OCI-LY1 (cell line): ENCODE measurements around the gene IFNGR1.

ENCODE experiments used
- H2AFZ ChIP-seq: fragments of 200-600 bp; sonication (generic), shearing (Covaris generic); 2 replicates; pipeline ENCODE4 v1.6.0; 2014; ENCODE audit warnings: antibody characterized with exemption, mild to moderate bottlenecking, low read length
- H3F3A ChIP-seq: fragments of 200-600 bp; sonication (generic), shearing (Covaris generic); 2 replicates; pipeline ENCODE4 v1.6.0; 2014; ENCODE audit warnings: mild to moderate bottlenecking, antibody characterized with exemption, low read length, moderate library complexity; ENCODE audit not compliant: insufficient read depth
- H3K27ac ChIP-seq: fragments of 200-600 bp; sonication (generic); 2 replicates; pipeline ENCODE4 v1.5.1; 2014; ENCODE audit warnings: low read length, mixed run types, mild to moderate bottlenecking, low read depth; ENCODE audit not compliant: poor library complexity, severe bottlenecking
- H3K27me3 ChIP-seq: fragments of 200-600 bp; sonication (generic); 2 replicates; pipeline ENCODE4 v1.6.0; 2014; ENCODE audit warnings: antibody characterized with exemption, mild to moderate bottlenecking, low read length, moderate library complexity; ENCODE audit not compliant: insufficient read depth
- H3K36me3 ChIP-seq: fragments of 200-600 bp; sonication (generic); 2 replicates; pipeline ENCODE4 v1.6.1; 2014; ENCODE audit warnings: mild to moderate bottlenecking, antibody characterized with exemption, low read length, moderate library complexity, mixed read lengths; ENCODE audit not compliant: insufficient read depth
- H3K4me1 ChIP-seq: fragments of 200-600 bp; sonication (generic); 2 replicates; pipeline ENCODE4 v1.5.1; 2014; ENCODE audit warnings: mild to moderate bottlenecking, low read length, moderate library complexity; ENCODE audit not compliant: insufficient read depth, severe bottlenecking
- H3K4me2 ChIP-seq: fragments of 200-600 bp; sonication (generic), shearing (Covaris generic); 2 replicates; pipeline ENCODE4 v1.6.1; 2014; ENCODE audit warnings: low read length
- H3K4me3 ChIP-seq: fragments of 200-600 bp; sonication (generic); 2 replicates; pipeline ENCODE4 v1.5.1; 2014; ENCODE audit warnings: low read length, low read depth, mild to moderate bottlenecking, mixed read lengths; ENCODE audit not compliant: poor library complexity, severe bottlenecking
- H3K79me2 ChIP-seq: fragments of 200-600 bp; shearing (Covaris generic); 2 replicates; pipeline ENCODE4 v1.6.1; 2016; ENCODE audit warnings: mixed run types, low read length, mixed read lengths; ENCODE audit not compliant: insufficient read depth
- H3K9ac ChIP-seq: fragments of 200-600 bp; sonication (generic), shearing (Covaris generic); 2 replicates; pipeline ENCODE4 v1.6.1; 2014; ENCODE audit warnings: mild to moderate bottlenecking, low read length, mixed read lengths
- H3K9me2 ChIP-seq: fragments of 200-600 bp; sonication (generic), shearing (Covaris generic); 2 replicates; pipeline ENCODE4 v1.6.1; 2014; ENCODE audit warnings: low read depth, mild to moderate bottlenecking, low read length, mixed read lengths
- H3K9me3 ChIP-seq: fragments of 200-600 bp; shearing (Covaris generic); 2 replicates; pipeline ENCODE4 v1.6.1; 2014; ENCODE audit warnings: low read length, mixed read lengths
- H4K20me1 ChIP-seq: fragments of 200-600 bp; sonication (generic), shearing (Covaris generic); 2 replicates; pipeline ENCODE4 v1.6.0; 2016; ENCODE audit warnings: mild to moderate bottlenecking, low read length; ENCODE audit not compliant: insufficient read depth
- EZH2 ChIP-seq: fragments of 200-600 bp; sonication (generic), shearing (Covaris generic); IDR thresholded peaks from 2 replicates; pipeline ENCODE4 v1.8.0; 2017; ENCODE audit warnings: borderline replicate concordance, mixed run types, mild to moderate bottlenecking, antibody characterized with exemption, low read length, moderate library complexity, mixed read lengths
- TF ChIP-seq, protein P1 (sequence below): fragments of 200-600 bp; sonication (generic), shearing (Covaris generic); IDR thresholded peaks from 2 replicates; pipeline ENCODE4 v1.5.1; 2017; ENCODE audit warnings: mild to moderate bottlenecking, antibody characterized with exemption, low read length, moderate library complexity, mixed read lengths

IFNGR1 gene

DNA sequence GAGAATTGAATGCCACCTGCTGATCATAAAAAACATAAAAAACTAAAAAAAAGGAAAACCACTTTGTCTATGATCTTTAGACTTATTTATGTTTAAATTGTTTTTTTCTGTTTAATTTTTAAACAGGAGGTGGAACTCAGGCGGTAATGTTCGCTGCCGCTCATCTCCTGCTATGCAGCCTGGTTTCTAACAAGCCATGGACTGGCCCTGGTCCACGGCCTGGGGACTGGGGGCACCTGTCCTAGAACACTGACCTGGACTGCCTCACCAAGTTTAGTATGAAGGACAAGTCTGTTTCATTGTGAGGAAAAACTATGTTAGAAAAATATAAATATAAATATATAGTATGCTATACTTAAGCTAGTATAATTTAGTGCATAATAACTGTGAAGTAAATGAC is 27.0 kb upstream of the IFNGR1 start:
- H3K4me3 ChIP-seq, result no peak overlapping the region
- TF ChIP-seq EZH2, result no peak
- TF ChIP-seq, protein P1, sequence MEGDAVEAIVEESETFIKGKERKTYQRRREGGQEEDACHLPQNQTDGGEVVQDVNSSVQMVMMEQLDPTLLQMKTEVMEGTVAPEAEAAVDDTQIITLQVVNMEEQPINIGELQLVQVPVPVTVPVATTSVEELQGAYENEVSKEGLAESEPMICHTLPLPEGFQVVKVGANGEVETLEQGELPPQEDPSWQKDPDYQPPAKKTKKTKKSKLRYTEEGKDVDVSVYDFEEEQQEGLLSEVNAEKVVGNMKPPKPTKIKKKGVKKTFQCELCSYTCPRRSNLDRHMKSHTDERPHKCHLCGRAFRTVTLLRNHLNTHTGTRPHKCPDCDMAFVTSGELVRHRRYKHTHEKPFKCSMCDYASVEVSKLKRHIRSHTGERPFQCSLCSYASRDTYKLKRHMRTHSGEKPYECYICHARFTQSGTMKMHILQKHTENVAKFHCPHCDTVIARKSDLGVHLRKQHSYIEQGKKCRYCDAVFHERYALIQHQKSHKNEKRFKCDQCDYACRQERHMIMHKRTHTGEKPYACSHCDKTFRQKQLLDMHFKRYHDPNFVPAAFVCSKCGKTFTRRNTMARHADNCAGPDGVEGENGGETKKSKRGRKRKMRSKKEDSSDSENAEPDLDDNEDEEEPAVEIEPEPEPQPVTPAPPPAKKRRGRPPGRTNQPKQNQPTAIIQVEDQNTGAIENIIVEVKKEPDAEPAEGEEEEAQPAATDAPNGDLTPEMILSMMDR, result no peak

DNA sequence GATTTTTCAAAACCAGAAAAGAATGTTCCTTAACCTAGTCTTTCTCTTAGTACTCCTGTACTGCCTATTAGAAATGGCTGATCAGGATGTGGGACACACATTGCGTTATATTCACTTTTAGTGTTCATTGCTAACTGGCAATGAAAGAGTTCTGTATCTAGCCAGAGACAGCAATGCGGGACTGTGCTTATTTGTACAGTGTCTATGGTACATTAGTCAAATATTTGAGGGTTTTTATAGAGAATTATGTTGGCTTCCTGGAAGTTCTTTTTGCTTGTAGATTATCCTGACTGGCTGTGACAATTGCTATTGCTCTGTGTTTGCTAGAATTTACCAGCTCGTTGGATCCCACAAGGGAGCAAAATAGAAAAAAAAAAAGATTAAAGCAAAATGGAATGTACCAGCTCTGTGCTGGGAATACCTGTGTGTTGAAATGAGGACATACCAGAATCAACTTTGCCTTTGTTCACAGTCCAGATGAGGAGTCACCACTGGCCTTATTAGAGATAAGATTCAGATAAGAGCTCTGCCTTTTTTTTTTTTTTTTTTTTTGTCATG is 22.4 kb upstream of the IFNGR1 start:
- Histone ChIP-seq H3K9ac (no peak overlapping the region), H3K4me1 (no peaks in the 10 kb centered on the region)

More for the DNA sequence above, 27.0 kb upstream of the IFNGR1 start:
- Histone ChIP-seq H3K27ac (no peak overlapping the region), H3K9me2 (no peaks in the 10 kb centered on the region), H3K27me3 (no peaks in the 10 kb centered on the region), H3F3A (no peaks in the 10 kb centered on the region), H3K9me3 (no peaks in the 10 kb centered on the region), H3K4me2 (no peak overlapping the region), H3K36me3 (no peaks in the 10 kb centered on the region), H3K4me1 (peaks cover 8% of the 10 kb centered on the region), H2AFZ (no peak overlapping the region), H4K20me1 (no peaks in the 10 kb centered on the region), H3K9ac (no peak overlapping the region), H3K79me2 (no peaks in the 10 kb centered on the region)

DNA sequence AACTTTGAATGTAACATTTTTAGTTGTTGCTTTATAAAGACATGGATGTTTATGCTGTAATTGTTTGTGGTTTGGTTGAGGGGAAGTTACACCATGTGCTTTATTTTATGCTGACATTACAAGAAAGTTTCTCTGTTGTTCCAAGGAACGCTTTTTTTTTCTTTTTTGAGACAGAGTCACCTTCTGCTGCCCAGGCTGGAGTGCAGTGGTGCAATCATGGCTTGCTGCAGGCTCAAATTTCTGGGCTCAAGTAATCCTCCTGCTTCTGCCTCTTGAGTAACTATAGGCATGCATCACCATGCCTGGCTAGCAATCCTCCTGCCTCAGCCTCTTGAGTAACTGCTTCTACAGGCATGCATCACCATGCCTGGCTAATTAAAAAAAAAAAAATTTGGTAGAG is 21.0 kb upstream of the IFNGR1 start:
- no peaks in the 10 kb centered on the region for H3K36me3 ChIP-seq
- no peak overlapping the region for H3K4me2 ChIP-seq
- no peaks in the 10 kb centered on the region for H4K20me1 ChIP-seq
- TF ChIP-seq EZH2, result no peak
- TF ChIP-seq, protein P1, result no peak
- no peaks in the 10 kb centered on the region for H3K9me2 ChIP-seq
- H3K27me3 ChIP-seq, result no peaks in the 10 kb centered on the region
- no peak overlapping the region for H3K27ac ChIP-seq
- no peaks in the 10 kb centered on the region for H3K79me2 ChIP-seq
- H3F3A ChIP-seq, result no peaks in the 10 kb centered on the region
- H3K4me1 ChIP-seq, result peaks cover under 1% of the 10 kb centered on the region
- H3K9ac ChIP-seq, result no peak overlapping the region
- H2AFZ ChIP-seq, result no peak overlapping the region
- H3K4me3 ChIP-seq, result no peak overlapping the region
- no peaks in the 10 kb centered on the region for H3K9me3 ChIP-seq

More for the DNA sequence above, 22.4 kb upstream of the IFNGR1 start:
- Histone ChIP-seq H3K36me3 (no peaks in the 10 kb centered on the region), H4K20me1 (no peaks in the 10 kb centered on the region), H3K9me2 (no peaks in the 10 kb centered on the region), H3F3A (no peaks in the 10 kb centered on the region), H3K79me2 (no peaks in the 10 kb centered on the region), H2AFZ (no peak overlapping the region), H3K4me2 (no peak overlapping the region), H3K27me3 (no peaks in the 10 kb centered on the region), H3K9me3 (no peaks in the 10 kb centered on the region), H3K4me3 (no peak overlapping the region), H3K27ac (no peak overlapping the region)
- no peak for TF ChIP-seq EZH2
- TF ChIP-seq, protein P1, result no peak
